ENCODE data around the gene MYEOV. TPM values are rescaled to one million over a fixed set of nuclear protein-coding genes. Genes with fewer than 3 reads are reported as not detected.
A peak's percentile ranks its signal among the peaks of the same experiment; 100 is the strongest.

MYEOV gene
- total RNA-seq, 3 donors from 2014 or later (not counting 1 experiment from before 2014, with no cell fraction given) = 1.1 to 1.2 TPM; not detected in 1

DNA sequence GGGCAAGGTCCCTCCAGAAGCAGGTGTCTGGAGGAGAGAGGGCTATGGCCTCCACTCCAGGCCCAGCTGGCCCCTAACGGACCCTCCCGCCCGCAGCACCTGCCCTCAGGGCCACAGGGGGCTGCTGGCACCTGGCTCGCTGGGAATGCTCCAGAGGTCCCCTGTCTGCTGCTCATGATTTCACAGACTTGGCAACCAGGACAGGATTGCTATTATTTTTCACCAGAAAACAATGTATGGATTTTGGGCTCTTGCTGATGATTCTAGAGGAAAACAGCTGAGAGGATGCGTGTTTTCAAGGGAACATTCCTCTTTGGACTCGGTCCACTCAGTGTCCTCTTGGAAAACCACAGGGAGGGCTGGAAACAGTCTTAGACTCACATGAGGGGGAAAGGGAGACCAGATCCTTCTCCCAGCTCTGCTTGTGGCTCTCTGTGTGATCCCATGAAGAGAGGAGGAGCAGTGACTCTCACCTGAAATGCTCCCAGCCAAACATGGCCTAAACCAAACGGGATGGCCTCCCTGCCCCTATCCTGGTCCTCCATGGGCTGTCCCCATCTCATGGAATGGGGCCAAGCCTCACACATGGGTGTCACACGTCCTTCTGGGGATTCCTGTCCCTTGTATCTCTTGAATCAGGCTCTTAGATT lies 15.8 kb downstream of the MYEOV start:
- TF ChIP-seq, protein P1, sequence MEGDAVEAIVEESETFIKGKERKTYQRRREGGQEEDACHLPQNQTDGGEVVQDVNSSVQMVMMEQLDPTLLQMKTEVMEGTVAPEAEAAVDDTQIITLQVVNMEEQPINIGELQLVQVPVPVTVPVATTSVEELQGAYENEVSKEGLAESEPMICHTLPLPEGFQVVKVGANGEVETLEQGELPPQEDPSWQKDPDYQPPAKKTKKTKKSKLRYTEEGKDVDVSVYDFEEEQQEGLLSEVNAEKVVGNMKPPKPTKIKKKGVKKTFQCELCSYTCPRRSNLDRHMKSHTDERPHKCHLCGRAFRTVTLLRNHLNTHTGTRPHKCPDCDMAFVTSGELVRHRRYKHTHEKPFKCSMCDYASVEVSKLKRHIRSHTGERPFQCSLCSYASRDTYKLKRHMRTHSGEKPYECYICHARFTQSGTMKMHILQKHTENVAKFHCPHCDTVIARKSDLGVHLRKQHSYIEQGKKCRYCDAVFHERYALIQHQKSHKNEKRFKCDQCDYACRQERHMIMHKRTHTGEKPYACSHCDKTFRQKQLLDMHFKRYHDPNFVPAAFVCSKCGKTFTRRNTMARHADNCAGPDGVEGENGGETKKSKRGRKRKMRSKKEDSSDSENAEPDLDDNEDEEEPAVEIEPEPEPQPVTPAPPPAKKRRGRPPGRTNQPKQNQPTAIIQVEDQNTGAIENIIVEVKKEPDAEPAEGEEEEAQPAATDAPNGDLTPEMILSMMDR (IDR thresholded peaks at IDR 0.05) = no peak
- Mint-ChIP-seq H3K27ac (no peak overlapping the region), H3K27me3 (ENCODE audit: low read depth in 2 of 2) (peaks cover 3 to 24% of the 10 kb centered on the region in 2 donors), H3K4me3 (no peak overlapping the region), H3K4me1 (peaks cover 29 to 32% of the 10 kb centered on the region in 2 donors), H3K36me3 (no peaks in the 10 kb centered on the region), H3K9me3 (no peaks in the 10 kb centered on the region)
- Histone ChIP-seq H3K9me3 (ENCODE audit: control insufficient read depth, insufficient read depth, low read length) (no peaks in the 10 kb centered on the region), H3K27ac (ENCODE audit: low read length) (no peak overlapping the region), H3K4me3 (ENCODE audit: low read length) (no peak overlapping the region), H3K4me1 (ENCODE audit: control insufficient read depth, insufficient read depth, low read length) (peaks cover 24% of the 10 kb centered on the region), H3K27me3 (ENCODE audit: control insufficient read depth, insufficient read depth, low read length) (no peaks in the 10 kb centered on the region), H3K36me3 (ENCODE audit: control insufficient read depth, insufficient read depth, low read length) (no peaks in the 10 kb centered on the region)
- DNase-seq = no peak
- no peak for ATAC-seq
- WGBS (ENCODE audit: insufficient coverage) = 89% methylated on average over 8 of the region's 8 CpGs
- intact Hi-C loops (cut with micrococcal nuclease) = no loop called here

DNA sequence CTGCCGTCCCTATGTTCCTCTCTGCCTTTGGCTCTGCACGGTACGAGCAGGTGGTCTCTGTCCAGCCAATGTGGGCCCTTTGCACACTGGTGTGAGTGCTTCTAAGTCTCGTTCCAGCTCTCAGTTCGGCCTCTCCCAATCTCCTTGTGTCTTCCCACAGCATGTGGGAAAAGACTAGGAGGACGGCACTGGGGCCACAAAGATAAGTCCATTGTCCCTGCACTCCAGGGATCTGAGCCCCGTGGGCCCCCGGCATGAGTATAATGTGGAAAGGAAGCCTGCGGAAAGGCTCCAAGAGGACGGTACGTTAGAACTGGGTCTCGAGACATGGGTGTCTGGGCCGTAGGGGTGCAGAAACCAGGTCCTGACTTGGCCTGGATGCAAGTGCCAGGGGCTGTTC lies 16.4 kb downstream of the MYEOV start:
- no peak overlapping the region for H3K4me3 ChIP-seq (ENCODE audit: low read length)
- peaks cover 29 to 32% of the 10 kb centered on the region in 2 donors for H3K4me1 Mint-ChIP-seq
- no peaks in the 10 kb centered on the region for H3K36me3 ChIP-seq (ENCODE audit: control insufficient read depth, insufficient read depth, low read length)
- H3K27me3 Mint-ChIP-seq (ENCODE audit: low read depth in 2 of 2) = peaks cover 3 to 24% of the 10 kb centered on the region in 2 donors
- WGBS (ENCODE audit: insufficient coverage) = 96% methylated on average over 13 of the region's 13 CpGs
- no peaks in the 10 kb centered on the region for H3K27me3 ChIP-seq (ENCODE audit: control insufficient read depth, insufficient read depth, low read length)
- no peak overlapping the region for H3K4me3 Mint-ChIP-seq
- ATAC-seq (no peak), DNase-seq (no peak)
- H3K9me3 ChIP-seq (ENCODE audit: control insufficient read depth, insufficient read depth, low read length) = no peaks in the 10 kb centered on the region
- no peaks in the 10 kb centered on the region for H3K36me3 Mint-ChIP-seq
- TF ChIP-seq, protein P1 (IDR thresholded peaks at IDR 0.05) = no peak
- intact Hi-C loops (cut with micrococcal nuclease) = no loop called here
- H3K27ac ChIP-seq (ENCODE audit: low read length) = no peak overlapping the region
- H3K4me1 ChIP-seq (ENCODE audit: control insufficient read depth, insufficient read depth, low read length) = peaks cover 24% of the 10 kb centered on the region
- no peak overlapping the region for H3K27ac Mint-ChIP-seq
- no peaks in the 10 kb centered on the region for H3K9me3 Mint-ChIP-seq

DNA sequence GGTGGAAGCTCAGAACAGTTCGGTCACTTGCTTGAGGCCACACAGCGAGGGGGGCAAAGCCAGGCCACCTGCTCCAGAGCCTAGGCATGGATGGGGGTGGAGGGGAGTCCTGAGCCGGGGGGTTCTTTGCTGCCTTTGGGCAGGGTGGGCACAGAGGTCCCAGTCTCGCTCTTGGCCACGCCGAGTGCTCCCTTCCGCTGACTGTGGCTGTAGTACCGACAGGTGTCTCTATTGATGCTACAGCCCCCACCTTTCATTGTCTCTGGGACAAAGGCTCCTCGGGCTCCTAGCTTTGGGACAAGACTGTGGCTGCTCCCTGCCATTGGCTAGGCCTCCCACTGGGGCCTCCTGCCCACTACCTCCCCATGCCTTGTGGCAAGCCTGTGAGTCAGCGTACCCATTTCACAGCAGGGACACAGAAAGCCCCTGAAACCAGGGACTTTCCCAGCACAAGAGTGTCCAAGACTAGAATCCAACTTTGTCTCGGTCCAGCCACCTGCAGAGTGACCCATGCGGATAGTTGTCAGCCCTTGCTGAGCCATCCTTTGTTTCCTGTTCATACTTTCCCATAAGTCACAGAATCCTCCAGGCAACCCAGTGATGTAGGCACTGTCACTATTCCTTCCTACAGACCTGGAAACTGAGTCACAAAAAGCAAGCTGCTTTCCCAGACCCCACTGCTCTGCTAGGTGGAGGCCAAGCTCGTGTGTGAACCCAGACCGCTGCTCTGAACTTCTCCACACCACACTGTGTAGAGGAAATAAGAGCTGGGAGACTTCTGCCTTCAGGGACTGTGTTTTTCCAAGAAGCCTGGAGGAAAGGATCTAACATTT lies 17.2 kb downstream of the MYEOV start:
- WGBS (ENCODE audit: insufficient coverage) = 88% methylated on average over 12 of the region's 14 CpGs
- TF ChIP-seq, protein P1 (IDR thresholded peaks at IDR 0.05) = no peak
- H3K4me3 ChIP-seq (ENCODE audit: low read length) = no peak overlapping the region
- ATAC-seq = peak in 2 of 3 donors; percentile 46 to 74
- no peak for DNase-seq
- no peaks in the 10 kb centered on the region for H3K36me3 ChIP-seq (ENCODE audit: control insufficient read depth, insufficient read depth, low read length)
- peak overlapping the region in 1 of 2 donors; percentile 74 for H3K27ac Mint-ChIP-seq
- no peaks in the 10 kb centered on the region for H3K27me3 ChIP-seq (ENCODE audit: control insufficient read depth, insufficient read depth, low read length)
- no peaks in the 10 kb centered on the region for H3K9me3 ChIP-seq (ENCODE audit: control insufficient read depth, insufficient read depth, low read length)
- peaks cover 24% of the 10 kb centered on the region for H3K4me1 ChIP-seq (ENCODE audit: control insufficient read depth, insufficient read depth, low read length)
- H3K4me3 Mint-ChIP-seq = peak overlapping the region; percentile 60
- no peak overlapping the region for H3K27ac ChIP-seq (ENCODE audit: low read length)
- peaks cover 29 to 32% of the 10 kb centered on the region in 2 donors for H3K4me1 Mint-ChIP-seq
- no peaks in the 10 kb centered on the region for H3K36me3 Mint-ChIP-seq
- peaks cover 3 to 24% of the 10 kb centered on the region in 2 donors for H3K27me3 Mint-ChIP-seq (ENCODE audit: low read depth in 2 of 2)
- H3K9me3 Mint-ChIP-seq = no peaks in the 10 kb centered on the region
- intact Hi-C loops (cut with micrococcal nuclease) = no loop called here

All from natural killer cell (primary cell).